Right kidney (tissue), 9 donors: ENCODE data around the gene FRMD4B.

Experiments used
- DNase-seq: peaks from one replicate; pipeline ENCODE4 v3.0.0-alpha.2; 2016
- long read RNA-seq, 8 donors: transcript quantifications; one replicate each; lab custom pipeline, GENCODE V29; 2026

FRMD4B gene
- long read RNA-seq, donor 1: 0 reads
- long read RNA-seq, donor 2: 0 reads
- long read RNA-seq, donor 3: 0 reads
- long read RNA-seq, donor 4, partial matches to known transcripts: 5 of 5 reads
- long read RNA-seq, donor 4, other reads (novel, unspliced or antisense): 0 of 5 reads
- long read RNA-seq, donor 5, partial matches to known transcripts: 0 of 2 reads
- long read RNA-seq, donor 5, other reads (novel, unspliced or antisense): 0 of 2 reads
- long read RNA-seq, donor 6, partial matches to known transcripts: 0 of 1 reads
- long read RNA-seq, donor 6, other reads (novel, unspliced or antisense): 0 of 1 reads
- long read RNA-seq, donor 7, partial matches to known transcripts: 0 of 2 reads
- long read RNA-seq, donor 7, other reads (novel, unspliced or antisense): 0 of 2 reads
- long read RNA-seq, donor 8: 0 reads

DNA sequence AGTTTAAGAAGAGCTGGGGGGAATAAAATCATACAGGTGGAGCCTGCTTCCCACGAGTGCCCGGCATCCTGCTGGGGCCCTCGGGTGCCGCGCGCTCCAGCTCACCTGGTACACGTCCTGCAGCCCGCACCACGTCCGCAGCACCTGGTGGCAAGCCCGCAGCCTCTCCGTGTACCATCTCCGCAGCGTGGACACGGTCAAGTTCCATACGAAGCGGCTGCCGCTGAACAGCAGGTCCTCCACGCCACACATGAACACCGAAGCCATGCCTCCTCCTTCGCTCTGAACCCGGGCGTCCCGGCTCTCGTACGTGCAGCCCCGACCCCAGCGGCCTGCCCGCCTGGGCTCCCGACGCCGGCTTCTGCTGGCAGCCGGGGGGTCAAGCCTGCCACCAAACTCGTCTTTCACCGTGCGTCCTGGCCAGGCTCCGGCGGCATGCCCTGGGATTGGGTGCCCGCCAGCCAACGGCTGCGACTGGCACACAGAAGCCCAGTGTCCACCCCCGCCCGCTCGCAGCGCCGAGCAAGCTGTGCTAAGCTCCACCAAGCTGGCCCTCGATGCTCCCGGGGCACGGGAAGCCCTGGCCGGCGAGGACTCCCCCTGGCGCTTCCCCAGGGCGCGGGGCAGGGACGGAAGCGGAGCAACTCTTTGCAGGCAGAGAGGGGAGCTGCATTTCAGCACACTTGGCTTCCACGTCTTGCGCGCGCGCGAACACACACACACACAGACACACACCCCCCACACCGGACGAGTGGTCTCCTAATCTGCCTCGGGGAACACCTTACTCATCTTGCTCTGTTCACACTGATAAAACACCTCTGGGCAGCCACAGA lies at the start of gene FRMD4B:
FRMD4B (minus strand) TSS at position 366 of the 833 bp plus-strand sequence; CDS start at position 267, 99 bp downstream.
- peak; percentile 74 for DNase-seq

DNA sequence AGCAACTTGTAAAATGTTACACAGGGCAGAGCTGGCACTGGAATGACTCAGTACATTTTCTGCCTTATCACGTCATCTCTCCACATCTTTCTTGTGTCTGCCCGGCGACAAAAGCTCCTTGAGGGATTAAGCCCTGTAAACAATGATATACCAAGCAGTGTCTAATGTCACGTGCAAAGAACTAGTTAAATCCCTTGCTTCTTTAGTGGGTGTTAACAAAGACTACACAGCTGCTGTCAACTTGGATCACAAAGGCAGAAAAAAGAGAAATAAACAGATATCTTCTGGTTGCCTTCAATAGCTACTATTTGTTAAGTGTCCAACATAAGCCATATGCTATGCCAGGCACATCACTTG lies 48.1 kb upstream of the FRMD4B start:
- DNase-seq: no peak

DNA sequence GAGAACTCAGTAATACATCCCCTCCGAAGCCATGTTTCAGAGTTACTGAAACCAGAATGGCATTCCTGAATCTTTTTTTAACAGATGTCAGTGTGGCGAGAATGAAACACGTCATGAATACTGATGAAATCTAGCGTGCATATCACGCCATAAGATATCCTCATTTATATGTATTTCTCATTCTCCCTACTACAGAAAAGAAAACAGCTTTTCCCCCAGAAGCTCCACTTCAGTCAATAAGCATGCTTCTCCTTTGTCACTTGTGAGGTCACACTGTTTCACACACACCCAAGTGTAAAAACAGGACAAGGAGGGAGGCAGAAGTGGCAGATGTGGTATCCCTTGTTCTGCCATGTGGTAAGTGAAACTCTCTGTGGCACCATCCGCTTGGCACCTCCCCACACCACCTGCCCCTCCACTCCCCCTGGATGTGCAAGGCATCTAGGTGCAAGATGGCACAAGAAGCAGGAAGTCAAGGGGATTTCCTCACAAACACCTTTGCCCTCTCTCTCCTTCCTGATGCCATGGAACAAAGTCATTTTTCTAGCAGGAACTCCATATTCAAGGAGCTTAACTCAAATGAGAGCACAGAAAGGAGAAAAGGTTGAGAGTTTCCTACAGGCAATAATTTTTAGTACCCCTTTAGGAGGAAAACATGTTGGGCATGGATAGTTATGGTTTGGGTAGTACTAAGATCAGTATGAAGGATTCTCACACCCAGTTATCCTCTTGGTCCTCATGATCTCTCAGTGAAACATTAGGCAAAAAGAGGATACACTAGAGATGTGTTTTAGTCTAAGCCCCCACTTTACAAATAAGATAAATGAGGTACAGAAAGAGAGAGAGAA lies 47.5 kb upstream of the FRMD4B start:
- DNase-seq: no peak

DNA sequence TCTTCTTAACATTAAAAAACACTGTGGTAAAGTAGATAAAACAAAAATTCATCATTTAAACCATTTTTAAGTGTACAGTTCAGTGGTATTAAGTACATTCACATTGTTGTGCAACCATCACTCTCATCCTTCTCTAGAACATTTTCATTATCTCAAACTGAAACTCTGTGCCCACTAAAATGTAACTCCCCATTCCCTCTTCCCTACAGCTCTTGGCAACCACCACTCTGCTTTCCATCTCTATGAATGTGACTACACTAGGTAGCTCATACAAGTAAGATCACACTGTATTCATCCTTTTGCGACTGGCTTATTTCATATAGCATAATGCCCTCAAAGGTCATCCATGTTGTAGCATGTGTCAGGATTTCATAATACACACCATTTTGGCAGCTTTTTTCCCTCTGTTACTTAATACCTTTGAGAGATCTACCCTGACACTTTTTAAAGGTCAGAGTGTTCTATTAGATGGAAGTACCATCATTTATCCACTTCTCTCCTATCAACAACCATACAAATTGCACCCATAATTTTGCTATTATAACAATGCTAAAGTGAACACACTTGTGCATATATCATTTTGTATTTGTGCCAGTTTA lies 42.9 kb upstream of the FRMD4B start:
- no peak for DNase-seq

DNA sequence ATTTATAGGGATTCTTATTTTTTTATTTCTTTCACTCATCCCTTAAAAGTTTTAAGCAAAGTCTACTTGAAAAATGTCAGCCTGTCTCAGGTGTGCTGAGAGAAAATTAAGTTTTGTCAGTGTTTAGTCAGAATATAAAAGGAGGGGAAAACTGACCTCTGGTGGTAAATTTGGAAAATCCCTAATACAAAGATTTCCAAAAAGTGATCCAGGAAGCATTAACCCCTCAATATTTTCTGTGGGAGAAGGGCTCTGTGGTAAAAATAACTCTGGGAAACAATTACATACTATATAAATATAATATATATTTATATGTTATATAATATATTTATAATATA lies 41.0 kb upstream of the FRMD4B start:
- DNase-seq: no peak

DNA sequence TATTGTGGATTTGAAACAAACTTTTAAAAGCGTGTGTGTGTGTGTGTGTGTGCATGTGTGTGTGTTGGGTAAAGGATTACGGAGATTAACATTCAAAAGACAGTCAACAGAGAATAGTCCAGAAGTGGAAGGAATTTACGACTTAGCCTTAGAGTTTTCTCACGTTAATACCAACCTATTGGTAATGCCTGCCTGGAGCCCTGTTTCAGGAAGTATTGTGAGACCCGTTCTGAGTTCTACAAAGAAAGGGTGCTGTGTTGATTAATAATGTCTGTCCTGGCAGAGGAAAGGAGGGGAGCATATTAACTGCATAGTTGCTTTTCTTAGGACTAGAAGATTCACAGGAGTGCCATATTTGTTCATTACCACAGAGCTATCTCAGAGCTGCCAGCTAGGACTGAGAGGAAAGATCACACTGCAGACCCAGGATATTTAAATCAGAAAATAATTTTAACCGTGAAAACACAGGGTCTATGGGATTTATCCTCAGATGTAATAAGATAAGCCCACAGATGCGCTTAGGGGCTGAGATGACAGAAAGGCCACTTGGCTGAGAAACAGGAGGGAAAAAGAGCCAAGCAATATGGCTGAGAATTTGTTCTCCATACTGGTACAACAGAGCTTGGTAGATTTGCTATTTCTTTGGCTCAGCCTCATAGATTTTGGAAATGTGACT lies 40.5 kb upstream of the FRMD4B start:
- DNase-seq: no peak

DNA sequence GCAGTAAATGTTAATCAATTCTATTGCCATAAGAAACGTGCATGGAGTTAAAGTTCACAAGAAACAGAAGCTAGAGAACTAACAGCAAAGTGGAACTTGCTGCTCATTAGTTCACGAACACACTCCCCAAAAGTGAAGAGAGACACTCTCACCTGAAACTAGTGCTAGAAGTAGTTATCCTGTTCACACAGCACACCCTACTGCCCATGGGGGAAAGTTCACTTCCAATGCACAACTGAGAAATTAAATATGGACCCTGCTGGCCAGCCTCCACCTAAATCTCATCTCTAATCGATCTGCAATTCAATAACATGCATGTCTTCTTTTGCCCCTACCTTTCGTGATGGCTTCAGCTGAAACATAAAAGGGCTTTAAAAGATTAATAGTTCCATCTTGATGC lies 39.4 kb upstream of the FRMD4B start:
- DNase-seq: no peak

DNA sequence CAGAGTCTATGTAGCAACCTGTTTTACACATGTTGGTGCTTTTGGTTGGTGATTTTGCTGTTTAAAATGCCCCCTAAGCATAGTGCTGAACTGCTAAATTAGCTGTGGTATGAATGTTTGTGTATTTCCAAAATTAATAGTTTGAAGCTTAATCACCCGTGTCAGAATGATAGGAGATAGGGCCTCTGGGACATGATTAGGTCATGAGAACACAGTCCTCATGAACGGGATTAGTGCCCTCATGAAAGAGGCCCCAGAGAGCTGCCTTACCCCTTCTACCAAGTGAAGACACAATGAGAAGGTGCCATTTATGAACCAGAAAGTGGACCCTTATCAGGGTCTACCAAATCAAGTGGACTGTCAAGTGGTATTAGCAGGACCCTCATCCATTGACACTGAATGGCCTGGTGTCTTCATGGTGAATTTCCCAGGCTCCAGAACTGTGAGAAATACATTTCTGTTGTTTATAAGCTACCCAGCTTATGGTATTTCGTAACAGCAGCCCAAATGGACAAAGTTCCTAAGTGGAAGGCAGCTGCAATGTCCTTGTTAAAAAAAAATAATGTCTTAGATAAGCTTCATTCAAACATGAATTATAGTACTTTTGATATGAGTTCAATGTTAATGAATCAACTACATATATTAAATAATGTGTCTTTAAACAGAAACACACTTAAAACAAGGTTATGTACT lies 37.7 kb upstream of the FRMD4B start:
- DNase-seq: no peak

DNA sequence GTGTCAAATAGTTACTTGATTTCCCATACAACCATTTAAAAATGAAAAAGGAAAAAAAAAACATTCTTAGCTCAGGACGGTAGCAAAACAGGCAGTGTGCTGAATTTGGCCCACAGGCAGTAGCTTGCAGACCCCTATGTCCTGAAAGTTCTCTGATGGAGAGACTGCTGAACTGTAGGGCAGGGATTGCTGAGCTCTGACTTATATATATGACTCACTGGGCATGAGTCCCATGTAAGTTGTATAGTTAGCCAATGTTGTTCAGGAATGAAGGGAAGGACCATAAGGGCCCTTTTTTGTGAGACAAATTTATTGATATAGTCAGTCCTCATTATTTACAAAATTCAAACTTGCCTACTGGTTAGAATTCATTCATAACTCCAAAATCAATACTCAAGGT lies 36.9 kb upstream of the FRMD4B start:
- no peak for DNase-seq

DNA sequence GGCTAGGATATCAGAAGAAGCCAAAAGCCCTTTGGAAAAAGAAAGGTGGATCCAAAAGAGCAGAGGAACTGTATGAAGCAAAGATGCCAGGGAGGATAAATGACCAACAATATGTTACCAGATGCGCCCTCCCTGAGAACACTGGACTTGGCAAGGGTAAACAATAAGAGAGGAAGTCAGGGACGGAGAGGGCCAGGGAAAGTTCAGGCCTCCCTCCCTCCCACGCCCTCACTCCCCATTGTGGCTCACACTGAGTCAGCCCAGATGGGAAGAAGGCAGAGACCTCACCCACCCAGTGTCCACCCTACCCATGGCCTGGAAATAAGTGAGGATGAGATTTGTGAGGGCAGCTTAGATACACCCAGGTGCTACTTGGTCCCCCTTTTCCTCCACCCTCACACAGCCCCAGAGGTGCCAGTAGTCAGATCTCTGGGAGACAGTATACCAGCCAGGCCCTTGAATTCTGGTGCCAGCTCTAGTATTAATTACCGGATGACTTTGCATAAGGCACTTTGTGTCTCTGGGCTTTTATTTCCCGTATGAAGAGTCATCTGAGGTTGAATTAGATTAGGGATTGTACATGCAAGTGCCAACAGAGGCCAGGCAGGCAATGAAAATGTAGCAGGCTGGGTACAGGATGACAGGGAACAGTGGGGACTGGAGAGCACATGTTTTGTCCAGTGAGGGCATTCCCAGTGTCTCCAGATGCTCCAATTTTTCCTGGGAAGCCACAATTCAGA lies 35.1 kb upstream of the FRMD4B start:
- no peak for DNase-seq

DNA sequence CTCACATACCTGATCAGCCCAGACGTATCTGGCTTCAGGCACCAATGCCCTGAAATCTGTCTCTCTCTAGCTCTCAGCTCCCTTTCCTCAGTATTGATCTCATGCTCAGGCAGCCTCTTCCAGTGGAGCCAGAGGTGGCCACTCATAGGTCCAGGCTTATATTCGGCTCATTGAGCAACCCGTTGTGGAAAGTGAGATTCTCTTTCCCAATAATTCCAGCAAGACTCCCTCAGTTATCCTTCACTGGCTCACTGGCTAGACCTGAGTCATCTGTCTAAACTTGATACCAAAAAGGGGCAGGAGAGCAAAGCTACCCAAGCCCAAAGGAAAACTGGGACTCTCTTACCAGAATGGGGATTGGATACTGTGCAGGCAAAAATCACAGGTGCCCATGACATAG lies 33.4 kb upstream of the FRMD4B start:
- DNase-seq: no peak

DNA sequence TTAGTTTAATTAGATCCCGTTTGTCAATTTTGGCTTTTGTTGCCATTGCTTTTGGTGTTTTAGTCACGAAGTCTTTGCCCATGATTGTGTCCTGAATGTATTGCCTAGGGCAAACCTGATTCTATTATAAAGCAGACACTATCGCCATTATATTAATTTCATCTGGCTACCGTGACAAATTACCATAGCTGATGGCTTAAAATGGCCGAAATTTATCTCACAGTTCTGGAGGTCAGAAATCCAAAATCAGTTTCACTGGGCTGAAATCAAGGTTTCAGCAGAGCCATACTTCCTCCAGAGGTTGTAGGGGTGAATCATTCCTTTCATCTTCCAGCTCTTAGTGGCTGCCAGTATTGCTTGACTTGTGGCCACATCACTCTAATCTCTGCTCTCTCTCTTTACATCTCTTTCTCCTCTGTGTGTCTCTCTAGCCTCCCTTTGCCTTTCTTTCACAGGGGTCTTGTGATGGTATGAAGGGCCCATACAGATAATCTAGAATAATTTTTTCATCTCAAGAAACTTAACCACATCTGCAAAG lies 31.7 kb upstream of the FRMD4B start:
- DNase-seq: no peak

DNA sequence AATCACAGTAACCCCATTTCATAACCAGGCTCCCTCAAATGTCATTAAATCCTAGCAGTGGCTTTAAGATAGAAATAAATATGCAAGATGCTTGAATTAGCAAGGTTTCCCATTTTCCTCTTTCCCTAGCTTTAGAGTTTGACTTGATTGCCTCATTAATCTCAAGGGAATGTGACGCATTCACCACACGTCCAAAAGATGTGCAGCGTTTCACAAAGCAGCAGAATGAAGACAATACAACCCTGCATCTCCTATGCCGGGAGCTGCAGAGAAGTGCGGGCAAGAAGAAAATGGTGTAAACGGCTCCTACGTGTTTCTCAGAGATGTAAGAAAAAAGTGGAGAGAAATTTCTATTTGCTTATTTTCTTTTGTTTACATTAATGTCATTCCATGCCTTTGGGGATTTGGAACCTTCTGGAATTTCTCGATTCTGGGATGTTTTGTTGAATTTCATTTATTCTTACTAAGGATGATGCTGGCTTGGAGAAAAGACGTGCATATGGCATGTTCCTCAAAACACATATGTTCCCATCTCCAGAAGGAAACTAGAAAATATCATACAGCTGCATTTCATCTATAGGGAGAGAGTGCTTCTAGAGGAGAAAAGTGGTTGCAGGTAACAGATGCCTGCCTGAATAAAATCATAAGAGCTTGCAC lies 27.8 kb upstream of the FRMD4B start:
- no peak for DNase-seq

DNA sequence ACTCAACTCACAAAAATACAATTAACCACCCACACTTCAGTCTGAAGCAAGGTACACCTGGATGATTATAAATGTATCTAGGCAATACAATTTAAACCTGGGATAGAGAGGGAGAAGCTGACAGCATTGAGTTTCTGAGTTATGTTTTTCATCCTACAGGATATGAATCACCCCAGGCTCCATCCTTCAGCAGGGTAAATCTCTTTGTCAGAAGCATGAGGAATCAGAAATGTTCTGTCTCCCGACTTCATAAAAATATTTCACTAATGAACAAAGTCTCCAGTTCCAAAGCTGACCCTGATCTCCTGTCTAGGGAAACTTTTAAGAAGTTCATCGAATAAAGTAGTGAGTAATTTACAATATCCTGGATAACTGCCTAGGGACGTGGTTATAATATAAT lies 25.5 kb upstream of the FRMD4B start:
- no peak for DNase-seq

DNA sequence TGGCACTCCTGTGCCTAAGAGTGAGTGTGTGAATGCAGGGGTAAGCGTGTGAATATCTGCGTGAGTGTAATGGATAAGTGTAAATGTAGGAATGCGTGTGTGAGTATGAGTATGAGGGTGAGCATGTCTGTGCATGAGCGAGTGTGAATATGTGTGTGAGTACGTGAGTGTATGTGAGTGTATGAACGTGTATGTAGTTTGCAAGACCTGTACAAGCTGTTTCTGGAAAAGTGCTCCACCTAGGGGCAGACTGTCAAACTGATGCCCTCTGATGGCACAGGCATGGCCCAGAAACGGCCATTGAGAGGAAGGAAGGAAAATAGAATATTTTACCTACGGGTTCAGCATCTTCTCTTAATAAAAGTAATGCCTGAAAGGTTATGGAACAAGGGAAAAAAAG lies 24.4 kb upstream of the FRMD4B start:
- peak; percentile 23 for DNase-seq

DNA sequence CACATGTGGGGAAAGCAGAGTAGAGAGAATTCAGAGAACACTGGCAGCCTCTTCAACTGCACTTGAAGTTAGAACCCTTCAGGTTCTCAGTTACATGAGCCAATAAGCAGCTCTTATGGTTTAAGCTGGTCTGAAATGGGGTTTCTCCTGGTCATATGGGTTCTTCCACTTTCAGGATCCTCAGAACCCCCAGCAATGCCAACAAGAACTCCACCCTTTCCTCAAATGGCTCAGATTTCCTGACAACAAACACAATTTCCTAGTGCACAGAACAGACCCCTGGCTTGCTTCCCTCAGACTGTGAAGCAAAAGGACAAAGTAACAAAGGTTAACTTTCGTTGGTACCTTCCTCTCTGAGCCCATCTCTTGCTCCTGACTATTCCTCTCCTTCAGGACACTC lies 23.9 kb upstream of the FRMD4B start:
- DNase-seq: no peak

DNA sequence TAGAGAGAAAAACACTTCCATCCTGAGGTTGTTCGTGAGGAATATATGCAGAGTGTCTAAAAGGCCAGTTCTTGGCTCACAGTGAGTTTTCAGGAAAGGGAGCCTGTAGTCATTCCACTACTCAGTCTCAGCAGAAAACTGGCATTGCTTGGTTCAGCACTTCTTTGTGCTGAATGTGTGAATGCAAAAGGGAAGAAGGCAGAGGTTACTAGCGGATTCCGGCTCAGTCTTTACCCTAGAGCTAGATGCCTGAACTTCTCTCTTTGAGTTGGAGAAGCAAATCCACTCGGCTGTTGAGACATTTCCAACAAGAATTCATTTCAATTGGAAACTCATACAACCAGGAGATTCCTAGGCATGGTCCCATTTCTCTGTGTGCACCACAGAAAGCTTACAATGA lies 23.1 kb upstream of the FRMD4B start:
- no peak for DNase-seq

DNA sequence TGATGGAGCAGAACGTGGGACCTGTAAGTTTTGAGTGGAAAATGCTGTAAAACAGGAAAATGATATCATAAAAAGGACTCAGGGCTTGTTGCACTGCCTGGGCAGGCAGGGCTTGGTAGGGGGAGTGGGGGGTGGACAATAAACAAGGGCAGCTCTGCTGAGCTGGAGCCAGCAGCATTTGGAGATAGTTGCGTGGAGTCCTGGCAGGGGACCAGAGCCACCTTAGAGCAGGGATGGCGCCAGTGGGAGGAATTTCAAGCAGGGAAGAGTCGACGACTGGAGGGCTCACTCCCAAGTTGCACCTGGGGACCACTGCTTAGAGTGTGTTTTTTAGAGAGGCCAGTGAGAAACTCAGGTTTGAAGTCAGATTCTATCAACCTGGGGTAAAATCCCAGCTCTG lies 22.7 kb upstream of the FRMD4B start:
- no peak for DNase-seq

DNA sequence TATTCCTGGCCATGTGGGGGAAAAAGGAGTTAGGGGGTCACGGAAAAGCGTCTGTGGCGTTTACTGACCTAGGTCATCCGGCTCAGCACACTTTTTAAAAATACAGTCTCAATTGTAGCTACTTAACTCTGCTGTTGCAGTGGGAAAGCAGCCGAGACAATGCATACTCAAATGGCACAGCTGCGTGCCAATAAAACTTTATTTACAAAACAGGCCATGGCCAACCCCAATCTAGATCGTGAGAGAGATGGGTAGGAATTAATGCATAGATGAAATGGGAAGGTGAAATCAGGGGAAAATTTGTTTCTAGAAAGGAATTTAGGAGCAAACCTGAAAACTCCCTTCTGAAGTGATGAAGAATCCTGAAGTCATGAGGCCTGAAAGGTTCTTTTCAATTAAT lies 22.0 kb upstream of the FRMD4B start:
- no peak for DNase-seq

DNA sequence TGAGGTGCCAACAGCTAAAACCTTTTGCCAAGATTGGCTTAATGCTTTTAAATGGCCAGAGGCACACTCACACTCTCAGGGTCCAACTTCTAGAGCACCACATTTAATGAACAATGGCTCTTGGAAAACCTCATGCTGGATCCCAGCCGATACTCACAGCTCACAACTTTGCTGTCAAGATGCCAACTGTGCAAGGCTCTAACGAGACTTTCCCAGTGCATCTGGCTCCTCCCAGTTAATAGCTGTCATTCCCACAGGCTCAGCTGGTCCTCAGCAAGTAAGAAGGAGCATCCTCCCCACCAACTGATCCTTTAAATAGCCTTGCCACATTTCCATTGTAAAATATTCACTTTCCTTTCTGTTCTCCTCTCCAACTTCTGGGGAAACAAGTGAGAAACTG lies 20.3 kb upstream of the FRMD4B start:
- no peak for DNase-seq
